Stomach (tissue), 9 donors: ENCODE data around the gene TAF11L3. TPM values are rescaled to one million over a fixed set of nuclear protein-coding genes. Genes with fewer than 3 reads are reported as not detected.
"Not testable (repeated sequence)": the region's sequence is repeated elsewhere in the genome, so short reads cannot be mapped to it uniquely, and the experiment has no call there.

Source experiments
- DNase-seq, 2 donors: peaks; one replicate each; pipeline versions ENCODE4 v3.0.0 to v3.0.0-alpha.2; 2013 to 2019
- H3K27ac ChIP-seq, 5 donors: fragments of 200-600 bp in 4 of 5; sonication (generic) in 4 of 5; one replicate each; pipeline ENCODE4 v1.5.1; 2013 to 2019; ENCODE audit warnings: mild to moderate bottlenecking in 1 of 5, moderate library complexity in 1 of 5
- H3K27me3 ChIP-seq, 3 donors: fragments of 200-600 bp; sonication (generic); one replicate each; pipeline ENCODE4 v1.5.1; 2017 to 2019; ENCODE audit warnings: mixed run types in 1 of 3
- H3K36me3 ChIP-seq, 4 donors: fragments of 200-600 bp; sonication (generic); 1 replicate in 3 of 4; 2 replicates in 1 of 4; pipeline ENCODE4 v1.5.1; 2016 to 2019
- H3K4me1 ChIP-seq, 4 donors: fragments of 200-600 bp; sonication (generic); one replicate each; pipeline ENCODE4 v1.5.1; 2016 to 2019
- H3K4me3 ChIP-seq, 4 donors: fragments of 200-600 bp; sonication (generic) in 3 of 4; one replicate each; pipeline ENCODE4 v1.5.1; 2016 to 2019; ENCODE audit warnings: mild to moderate bottlenecking in 1 of 4
- H3K9me3 ChIP-seq, 4 donors: fragments of 200-600 bp; sonication (generic); one replicate each; pipeline ENCODE4 v1.5.1; 2016 to 2019
- EP300 ChIP-seq: sonication (generic); formaldehyde crosslinking; IDR thresholded peaks from one replicate; pipeline ENCODE4 v1.6.1; 2017; ENCODE audit warnings: antibody characterized with exemption
- POLR2A ChIP-seq, 4 donors: fragments of 450-650 bp; IDR thresholded peaks; one replicate each; pipeline ENCODE4 v1.6.1; 2016; ENCODE audit warnings: antibody characterized with exemption in 4 of 4, control low read depth in 2 of 4, mild to moderate bottlenecking in 1 of 4, moderate library complexity in 1 of 4
- POLR2AphosphoS5 ChIP-seq, 3 donors: sonication (generic); formaldehyde crosslinking; IDR thresholded peaks; one replicate each; pipeline ENCODE4 v1.6.1; 2016; ENCODE audit warnings: antibody characterized with exemption in 3 of 3
- WGBS, 5 donors: extraction: QIAGEN DNeasy Blood & Tissue Kit in 3 of 5; methylation state at CpG; one replicate each; pipeline versions ENCODE4 v1.1.5 to v1.1.7; 2013 to 2018; 5-methylcytosine and 5-hydroxymethylcytosine counted together
- intact Hi-C: fragments of 100-400 bp; cut with DNase I; formaldehyde crosslinking; loops from one replicate; pipeline ENCODE4 v1.15.1; 2023; ENCODE audit warnings: low total_unique reads
- polyA plus RNA-seq, 3 donors: library from polyadenylated mRNA; stranded (reverse); fragments of 200-250 nt; gene quantifications; one replicate each; pipeline ENCODE4 v1.2.3, GENCODE V29; 2013
- total RNA-seq, 5 donors: library from RNA; depleted of rRNA; stranded (reverse); fragments of >200 nt; gene quantifications; one replicate each; pipeline versions ENCODE4 v1.1.0 to v1.2.3, GENCODE V29; 2014 to 2016
- TF ChIP-seq, protein P1 (sequence below), 7 experiments: fragments of 450-650 bp in 4 of 7; fragments of 200-600 bp in 3 of 7; sonication (generic) in 3 of 7; IDR thresholded peaks; one replicate each; pipeline ENCODE4 v1.5.1; 2016 to 2019; ENCODE audit warnings: antibody characterized with exemption in 7 of 7, control low read depth in 2 of 7, mild to moderate bottlenecking in 1 of 7
- donor health status: healthy with polysubstance abuse.
- donor health status: Bipolar disorder and iron deficiency.
- donor health status: healthy.

TAF11L3 gene
- total and polyA plus RNA-seq, 8 donors: not detected

DNA sequence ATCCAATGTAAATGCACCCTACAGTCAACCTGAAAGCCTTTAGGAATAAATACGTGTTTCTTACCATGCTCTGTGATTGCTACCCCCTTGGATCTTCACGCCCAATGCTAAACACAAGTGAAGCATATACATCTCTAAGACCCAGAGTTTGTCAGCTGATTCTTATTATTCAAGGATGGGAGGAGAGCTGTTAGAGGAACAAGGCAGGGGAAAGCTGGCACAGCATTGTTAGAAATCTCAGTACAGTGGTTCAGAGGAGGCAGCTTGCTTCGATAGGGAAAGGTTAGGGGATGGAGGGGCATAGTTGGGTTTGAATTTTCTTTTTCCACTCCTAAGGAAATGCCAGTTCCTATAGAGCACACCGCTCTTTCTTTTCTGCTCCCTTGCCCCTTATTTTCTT is 36.8 kb upstream of the TAF11L3 start:
- Histone ChIP-seq H3K27ac (no peak overlapping the region), H3K4me3 (no peak overlapping the region), H3K36me3 (no peaks in the 10 kb centered on the region), H3K4me1 (no peaks in the 10 kb centered on the region), H3K9me3 (no peaks in the 10 kb centered on the region), H3K27me3 (no peaks in the 10 kb centered on the region)
- DNase-seq: no peak
- TF ChIP-seq, protein P1, sequence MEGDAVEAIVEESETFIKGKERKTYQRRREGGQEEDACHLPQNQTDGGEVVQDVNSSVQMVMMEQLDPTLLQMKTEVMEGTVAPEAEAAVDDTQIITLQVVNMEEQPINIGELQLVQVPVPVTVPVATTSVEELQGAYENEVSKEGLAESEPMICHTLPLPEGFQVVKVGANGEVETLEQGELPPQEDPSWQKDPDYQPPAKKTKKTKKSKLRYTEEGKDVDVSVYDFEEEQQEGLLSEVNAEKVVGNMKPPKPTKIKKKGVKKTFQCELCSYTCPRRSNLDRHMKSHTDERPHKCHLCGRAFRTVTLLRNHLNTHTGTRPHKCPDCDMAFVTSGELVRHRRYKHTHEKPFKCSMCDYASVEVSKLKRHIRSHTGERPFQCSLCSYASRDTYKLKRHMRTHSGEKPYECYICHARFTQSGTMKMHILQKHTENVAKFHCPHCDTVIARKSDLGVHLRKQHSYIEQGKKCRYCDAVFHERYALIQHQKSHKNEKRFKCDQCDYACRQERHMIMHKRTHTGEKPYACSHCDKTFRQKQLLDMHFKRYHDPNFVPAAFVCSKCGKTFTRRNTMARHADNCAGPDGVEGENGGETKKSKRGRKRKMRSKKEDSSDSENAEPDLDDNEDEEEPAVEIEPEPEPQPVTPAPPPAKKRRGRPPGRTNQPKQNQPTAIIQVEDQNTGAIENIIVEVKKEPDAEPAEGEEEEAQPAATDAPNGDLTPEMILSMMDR (IDR thresholded peaks at IDR 0.05): no peak
- TF ChIP-seq POLR2A (IDR thresholded peaks at IDR 0.05): no peak
- no peak for TF ChIP-seq POLR2AphosphoS5 (IDR thresholded peaks at IDR 0.05)
- TF ChIP-seq EP300: no peak
- 70 to 85% (median 72%) methylated on average over 4 of the region's 4 CpGs for WGBS, 5 donors
- intact Hi-C loops: no loop called here

DNA sequence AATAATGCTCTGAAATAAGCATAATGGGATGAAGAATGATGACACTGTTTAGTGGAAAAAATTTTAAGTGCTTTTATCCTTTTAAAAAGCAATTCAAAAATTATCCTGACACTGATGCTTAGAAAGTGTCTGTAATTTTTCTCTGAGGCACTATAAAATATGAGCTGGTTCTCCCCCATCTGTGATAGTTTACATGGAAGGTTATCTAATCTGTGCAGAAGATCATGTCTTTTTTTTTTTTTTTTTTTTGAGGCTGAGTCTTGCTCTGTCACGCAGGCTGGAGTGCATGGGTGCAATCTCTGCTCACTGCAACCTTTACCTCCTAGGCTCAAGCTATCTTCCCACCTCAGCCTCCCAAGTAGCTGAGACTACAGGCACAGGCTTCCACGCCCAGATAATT is 35.4 kb upstream of the TAF11L3 start:
- TF ChIP-seq EP300 (no peak), POLR2AphosphoS5 (IDR thresholded peaks at IDR 0.05) (no peak), POLR2A (IDR thresholded peaks at IDR 0.05) (no peak)
- TF ChIP-seq, protein P1 (IDR thresholded peaks at IDR 0.05): no peak
- no peak for DNase-seq
- WGBS, 5 donors: 65 to 93% (median 73%) methylated on average over 2 of the region's 2 CpGs
- no peaks in the 10 kb centered on the region for H3K4me1 ChIP-seq
- H3K27me3 ChIP-seq: no peaks in the 10 kb centered on the region
- intact Hi-C loops: no loop called here
- H3K4me3 ChIP-seq: no peak overlapping the region
- no peaks in the 10 kb centered on the region for H3K36me3 ChIP-seq
- H3K9me3 ChIP-seq: no peaks in the 10 kb centered on the region
- H3K27ac ChIP-seq: no peak overlapping the region

DNA sequence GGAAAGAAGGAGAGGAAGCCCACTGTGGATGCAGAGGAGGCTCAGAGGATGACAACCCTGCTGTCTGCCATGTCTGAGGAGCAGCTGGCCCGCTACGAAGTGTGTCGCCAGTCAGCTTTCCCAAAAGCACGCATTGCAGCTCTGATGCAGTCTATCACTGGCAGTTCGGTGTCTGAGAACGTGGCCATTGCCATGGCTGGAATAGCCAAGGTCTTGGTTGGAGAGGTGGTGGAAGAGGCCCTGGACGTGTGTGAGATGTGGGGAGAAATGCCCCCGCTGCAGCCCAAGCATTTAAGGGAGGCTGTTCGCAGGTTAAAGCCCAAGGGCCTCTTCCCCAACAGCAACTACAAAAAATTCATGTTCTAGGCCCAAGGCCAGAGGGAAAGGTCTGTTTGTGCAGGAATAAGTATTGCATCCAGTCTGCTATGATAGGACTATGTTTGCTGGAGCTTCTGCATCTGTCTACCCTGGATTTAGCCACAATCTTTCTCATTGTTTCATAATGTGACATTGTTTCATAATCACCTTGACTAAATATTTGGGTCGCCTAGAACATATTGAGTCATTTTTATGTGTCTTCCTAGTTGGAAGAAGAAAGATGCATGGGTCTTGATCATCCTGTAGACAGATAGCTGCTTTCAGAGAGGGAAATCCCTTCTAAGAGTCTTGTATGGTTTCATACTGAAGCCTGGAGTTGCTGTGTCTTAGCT is 31.5 kb upstream of the TAF11L3 start:
- H3K4me3 ChIP-seq, H3K9me3 ChIP-seq, DNase-seq, H3K4me1 ChIP-seq, H3K27me3 ChIP-seq, H3K36me3 ChIP-seq, H3K27ac ChIP-seq, intact Hi-C loops: not testable (repeated sequence)
- WGBS, 5 donors: 89 to 94% (median 91%) methylated on average over 10 of the region's 10 CpGs

DNA sequence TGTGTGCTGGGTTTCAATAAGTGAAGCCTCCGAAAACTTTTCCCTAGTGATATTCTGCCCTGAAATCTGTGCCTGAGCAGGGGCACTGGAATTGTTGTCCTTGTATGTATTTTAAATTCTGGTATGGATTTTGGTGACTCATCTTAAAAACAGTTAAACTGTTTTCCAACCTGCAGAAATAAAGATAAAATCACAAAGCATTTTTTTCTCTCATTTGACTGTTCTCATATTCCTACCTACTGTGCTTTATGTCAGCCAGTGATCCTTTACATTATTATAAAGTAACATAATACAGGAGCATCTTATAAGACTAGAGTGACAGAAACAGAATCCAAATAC is 31.0 kb upstream of the TAF11L3 start:
- TF ChIP-seq POLR2AphosphoS5 (IDR thresholded peaks at IDR 0.05) (no peak), POLR2A (IDR thresholded peaks at IDR 0.05) (no peak), EP300 (no peak)
- TF ChIP-seq, protein P1 (IDR thresholded peaks at IDR 0.05): no peak
- Histone ChIP-seq H3K36me3 (no peaks in the 10 kb centered on the region), H3K4me1 (no peaks in the 10 kb centered on the region), H3K4me3 (no peak overlapping the region), H3K27ac (no peak overlapping the region), H3K27me3 (no peaks in the 10 kb centered on the region), H3K9me3 (no peaks in the 10 kb centered on the region)
- intact Hi-C loops: no loop called here
- no peak for DNase-seq
- WGBS, 5 donors: 90 to 95% (median 93%) methylated on average over 1 of the region's 1 CpG

DNA sequence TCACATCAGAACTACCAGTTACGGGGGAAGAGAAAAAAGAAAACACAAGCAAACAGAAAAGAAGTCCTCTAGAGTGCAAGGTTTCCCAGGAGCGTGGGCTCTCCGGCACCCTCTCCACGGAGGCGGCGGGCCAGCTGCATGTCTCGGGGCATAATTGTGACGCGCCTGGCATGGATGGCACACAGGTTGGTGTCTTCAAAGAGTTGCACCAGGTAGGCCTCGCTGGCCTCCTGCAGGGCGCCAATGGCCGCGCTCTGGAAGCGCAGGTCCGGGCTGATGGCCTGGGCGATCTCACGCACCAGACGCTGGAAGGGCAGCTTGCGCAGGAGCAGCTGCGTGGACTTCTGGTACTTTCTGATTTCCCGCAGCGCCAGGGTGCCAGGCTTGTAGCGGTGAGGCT is 26.9 kb upstream of the TAF11L3 start:
- WGBS, 5 donors: 95 to 97% (median 96%) methylated on average over 13 to 23 of the region's 23 CpGs
- H3K27ac ChIP-seq, H3K27me3 ChIP-seq, intact Hi-C loops, H3K36me3 ChIP-seq, H3K4me1 ChIP-seq, H3K4me3 ChIP-seq, DNase-seq, H3K9me3 ChIP-seq: not testable (repeated sequence)
